BLaER1 (cell line): ENCODE results near the gene SNRPA1.

ENCODE experiments used
- H3K27ac ChIP-seq: shearing (Covaris generic); formaldehyde crosslinking; 2 replicates; pipeline ENCODE4 v1.8.1; 2022
- H3K27me3 ChIP-seq: shearing (Covaris generic); formaldehyde crosslinking; 2 replicates; pipeline ENCODE4 v1.8.1; 2022
- H3K36me3 ChIP-seq: shearing (Covaris generic); formaldehyde crosslinking; 2 replicates; pipeline ENCODE4 v1.8.1; 2022
- H3K4me1 ChIP-seq: shearing (Covaris generic); formaldehyde crosslinking; 2 replicates; pipeline ENCODE4 v1.8.1; 2022
- H3K4me2 ChIP-seq: shearing (Covaris generic); formaldehyde crosslinking; 2 replicates; pipeline ENCODE4 v1.8.1; 2022
- H3K4me3 ChIP-seq: shearing (Covaris generic); formaldehyde crosslinking; 2 replicates; pipeline ENCODE4 v1.8.1; 2022
- H3K9ac ChIP-seq: shearing (Covaris generic); formaldehyde crosslinking; 2 replicates; pipeline ENCODE4 v1.8.1; 2022
- H3K9me3 ChIP-seq: shearing (Covaris generic); formaldehyde crosslinking; 2 replicates; pipeline ENCODE4 v1.8.1; 2022
- H4K20me1 ChIP-seq: shearing (Covaris generic); formaldehyde crosslinking; 2 replicates; pipeline ENCODE4 v1.8.1; 2022
- Cebpa-rat ChIP-seq: shearing (Covaris generic); IDR thresholded peaks from 2 replicates; pipeline ENCODE4 v1.8.1; 2022

Gene SNRPA1

GRCh38 chr15:101242999-101243336 is 52.1 kb downstream of the SNRPA1 start:
- peaks cover 87% of the 10 kb centered on the region for H3K4me1 ChIP-seq
- H3K9ac ChIP-seq: peak overlapping the region; percentile 65; the same call in 1 of the 2 replicates
- H3K4me3 ChIP-seq: peak overlapping the region; percentile 50
- H3K27me3 ChIP-seq: no peaks in the 10 kb centered on the region
- peaks cover 15% of the 10 kb centered on the region for H3K9me3 ChIP-seq
- H3K4me2 ChIP-seq: peak overlapping the region; percentile 90
- peak overlapping the region; percentile 81 for H3K27ac ChIP-seq
- peaks cover 43% of the 10 kb centered on the region for H3K36me3 ChIP-seq
- no peak for TF ChIP-seq Cebpa-rat
- H4K20me1 ChIP-seq: peaks cover 95% of the 10 kb centered on the region

DNA sequence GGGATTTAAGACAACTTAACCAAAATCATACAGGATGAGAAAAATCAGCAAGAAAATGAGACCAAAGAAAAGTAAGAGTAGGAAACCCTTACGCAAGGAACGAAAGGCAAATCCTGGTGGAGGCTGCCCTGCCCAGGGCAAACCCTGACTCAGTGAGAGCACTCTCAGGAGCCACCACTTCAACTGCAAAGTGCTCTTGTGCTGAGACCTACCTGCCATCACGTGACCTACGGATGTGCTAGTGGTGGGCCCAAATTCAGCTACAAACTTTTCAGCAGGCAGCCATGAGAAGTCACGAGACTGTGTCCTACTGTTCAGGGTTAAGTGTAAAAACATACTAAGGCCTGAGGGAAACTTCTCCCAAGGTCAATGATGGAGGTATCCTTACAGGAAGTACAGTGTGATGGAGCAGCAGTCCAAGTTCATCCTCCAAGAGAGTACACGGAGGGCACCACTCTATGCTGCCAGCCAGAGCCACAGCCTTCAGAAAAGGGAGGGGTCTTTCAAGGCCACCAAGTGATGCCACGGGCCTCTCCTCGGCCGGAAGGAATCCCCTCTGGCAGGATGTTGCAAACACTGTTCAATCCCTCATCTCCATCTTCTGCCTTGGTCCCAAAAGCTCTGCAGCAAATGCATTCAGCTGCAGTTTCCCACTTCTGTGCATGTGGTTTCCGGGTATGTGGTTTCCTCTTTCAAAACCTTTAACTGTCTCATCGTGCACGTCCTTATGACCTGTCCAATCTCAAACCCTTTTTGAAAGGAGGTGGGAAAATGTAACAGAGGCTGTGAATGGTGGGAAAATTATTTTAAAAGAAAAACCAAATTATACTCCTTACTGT is 52.7 kb downstream of the SNRPA1 start:
- Histone ChIP-seq H3K9ac (peak overlapping the region; percentile 65), H3K4me3 (peak overlapping the region; percentile 50), H3K27me3 (no peaks in the 10 kb centered on the region), H3K4me2 (peak overlapping the region; percentile 90), H3K9me3 (peaks cover 21% of the 10 kb centered on the region), H3K4me1 (peaks cover 81% of the 10 kb centered on the region), H4K20me1 (peaks cover 91% of the 10 kb centered on the region), H3K27ac (peak overlapping the region; percentile 81), H3K36me3 (peaks cover 41% of the 10 kb centered on the region)
- peak; percentile 38; the same call in 1 of the 2 replicates for TF ChIP-seq Cebpa-rat

DNA sequence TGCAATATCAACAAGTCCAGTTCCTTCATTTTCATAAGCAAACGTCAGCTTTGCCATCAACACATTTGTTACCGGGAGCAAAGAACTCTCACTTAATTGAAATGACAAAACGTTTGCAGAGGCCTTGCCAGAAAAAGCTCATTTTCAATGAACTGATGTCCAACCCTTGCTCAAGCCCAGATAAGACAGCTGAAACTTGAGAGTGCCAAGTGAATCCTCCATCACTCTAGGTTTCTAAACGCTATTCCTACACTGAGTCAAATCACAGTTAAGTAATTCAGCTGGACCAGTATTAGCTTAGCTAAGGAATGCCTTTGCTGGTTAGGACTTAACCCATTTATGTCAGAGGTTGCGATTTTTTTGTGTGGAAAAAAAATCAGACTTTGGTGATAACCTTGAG is 54.7 kb downstream of the SNRPA1 start:
- H3K9ac ChIP-seq: no peak overlapping the region
- peaks cover 83% of the 10 kb centered on the region for H4K20me1 ChIP-seq
- peak overlapping the region; percentile 90 for H3K4me2 ChIP-seq

DNA sequence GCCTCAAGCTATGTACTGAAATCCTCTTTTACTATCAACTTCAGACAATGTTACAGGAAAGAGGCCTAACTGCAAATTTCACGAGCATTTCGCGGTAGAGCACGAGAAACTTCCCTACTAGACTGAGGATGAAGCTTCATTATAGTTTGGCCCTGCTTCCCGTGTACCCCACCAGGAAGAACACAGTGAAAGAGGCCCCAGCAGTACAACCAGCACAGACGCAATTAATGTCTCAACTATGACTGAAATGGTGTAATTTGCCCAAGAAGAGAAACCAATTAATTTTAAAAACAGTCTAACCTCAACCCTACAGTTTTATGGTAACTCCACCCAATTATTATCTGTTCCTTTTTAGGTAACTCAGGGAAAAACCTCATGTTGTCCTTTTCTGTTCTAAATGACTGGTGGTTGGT is 55.3 kb downstream of the SNRPA1 start:
- H3K4me2 ChIP-seq: no peak overlapping the region
- peaks cover 62% of the 10 kb centered on the region for H3K36me3 ChIP-seq
- peaks cover 83% of the 10 kb centered on the region for H4K20me1 ChIP-seq
- no peaks in the 10 kb centered on the region for H3K27me3 ChIP-seq
- no peak overlapping the region for H3K9ac ChIP-seq
- no peak overlapping the region for H3K27ac ChIP-seq
- no peak for TF ChIP-seq Cebpa-rat
- H3K4me3 ChIP-seq: no peak overlapping the region
- peaks cover 55% of the 10 kb centered on the region for H3K4me1 ChIP-seq
- H3K9me3 ChIP-seq: peaks cover 46% of the 10 kb centered on the region

More for the DNA sequence above, 54.7 kb downstream of the SNRPA1 start:
- Histone ChIP-seq H3K27ac (no peak overlapping the region), H3K4me3 (no peak overlapping the region), H3K4me1 (peaks cover 61% of the 10 kb centered on the region), H3K9me3 (peaks cover 40% of the 10 kb centered on the region), H3K27me3 (no peaks in the 10 kb centered on the region), H3K36me3 (peaks cover 59% of the 10 kb centered on the region)
- no peak for TF ChIP-seq Cebpa-rat

- Histone ChIP-seq H3K4me3 (no peak overlapping the region), H4K20me1 (peaks cover 83% of the 10 kb centered on the region), H3K27me3 (no peaks in the 10 kb centered on the region), H3K9ac (no peak overlapping the region), H3K27ac (no peak overlapping the region), H3K36me3 (peaks cover 86% of the 10 kb centered on the region), H3K9me3 (peaks cover 55% of the 10 kb centered on the region), H3K4me1 (peaks cover 30% of the 10 kb centered on the region), H3K4me2 (no peak overlapping the region)
- no peak for TF ChIP-seq Cebpa-rat
These were observed 57.8 kb downstream of the SNRPA1 start for GRCh38 chr15:101237251-101237650.

GRCh38 chr15:101233651-101234280 is 61.3 kb downstream of the SNRPA1 start:
- Histone ChIP-seq H3K4me2 (no peak overlapping the region), H3K9ac (no peak overlapping the region), H3K36me3 (peaks cover 96% of the 10 kb centered on the region), H3K9me3 (peaks cover 79% of the 10 kb centered on the region), H3K4me1 (no peaks in the 10 kb centered on the region; the same call in 1 of the 2 replicates), H4K20me1 (peaks cover 81% of the 10 kb centered on the region), H3K27ac (no peak overlapping the region), H3K4me3 (no peak overlapping the region), H3K27me3 (no peaks in the 10 kb centered on the region)
- TF ChIP-seq Cebpa-rat: no peak

- H3K4me1 ChIP-seq: no peaks in the 10 kb centered on the region; the same call in 1 of the 2 replicates
- no peak for TF ChIP-seq Cebpa-rat
- peaks cover 79% of the 10 kb centered on the region for H3K9me3 ChIP-seq
- no peak overlapping the region for H3K4me2 ChIP-seq
- peaks cover 85% of the 10 kb centered on the region for H4K20me1 ChIP-seq
- peaks cover 100% of the 10 kb centered on the region for H3K36me3 ChIP-seq
- H3K4me3 ChIP-seq: no peak overlapping the region
- H3K27me3 ChIP-seq: no peaks in the 10 kb centered on the region
- H3K9ac ChIP-seq: no peak overlapping the region
- peak overlapping the region; percentile 4; the same call in 1 of the 2 replicates for H3K27ac ChIP-seq
These were observed 62.4 kb downstream of the SNRPA1 start for GRCh38 chr15:101232677-101233076.
